HepG2 (cell line): ENCODE measurements around the gene EFNA2. TPM values are rescaled to one million over a fixed set of nuclear protein-coding genes. Genes with fewer than 3 reads are reported as not detected.

Experiments used
- BHLHE40 ChIP-seq: IDR thresholded peaks from 2 replicates; pipeline ENCODE4 v1.6.1; 2011; ENCODE audit warnings: low read length, improper control_type of control experiment
- FOXA3 ChIP-seq: IDR thresholded peaks from 2 replicates; pipeline ENCODE4 v1.6.1; 2016; ENCODE audit warnings: missing genetic modification reagents, missing compliant biosample characterization
- JARID2 ChIP-seq: sonication (generic); formaldehyde crosslinking; IDR thresholded peaks from 2 replicates; pipeline ENCODE4 v1.8.1; 2023; ENCODE audit warnings: missing genetic modification reagents, inconsistent platforms; ENCODE audit not compliant: insufficient replicate concordance
- KDM5B ChIP-seq: sonication (generic); formaldehyde crosslinking; IDR thresholded peaks from 2 replicates; pipeline ENCODE4 v1.4.0; 2020; ENCODE audit warnings: missing genetic modification reagents, mild to moderate bottlenecking, borderline replicate concordance
- PHF21A ChIP-seq: sonication (generic); formaldehyde crosslinking; IDR thresholded peaks from 2 replicates; pipeline ENCODE4 v1.5.0; 2020; ENCODE audit warnings: mild to moderate bottlenecking, missing genetic modification reagents
- POLR2A ChIP-seq, 2 experiments: IDR thresholded peaks; 2 replicates each; pipeline ENCODE4 v1.6.1; 2011; ENCODE audit warnings: low read depth in 2 of 2, low read length in 2 of 2, mild to moderate bottlenecking in 1 of 2, moderate library complexity in 1 of 2; ENCODE audit not compliant: insufficient read depth in 1 of 2
- SSRP1 ChIP-seq: IDR thresholded peaks from 2 replicates; pipeline ENCODE4 v1.6.1; 2016; ENCODE audit warnings: control low read depth
- THAP11 ChIP-seq: IDR thresholded peaks from 2 replicates; pipeline ENCODE4 v1.6.1; 2016; ENCODE audit warnings: missing biosample characterization, missing genetic modification reagents
- YEATS2 ChIP-seq: sonication (generic); formaldehyde crosslinking; IDR thresholded peaks from 2 replicates; pipeline ENCODE4 v1.4.0; 2020; ENCODE audit warnings: missing genetic modification reagents, borderline replicate concordance
- ZNF17 ChIP-seq: sonication (generic); formaldehyde crosslinking; IDR thresholded peaks from 2 replicates; pipeline ENCODE4 v1.5.0; 2020; ENCODE audit warnings: mild to moderate bottlenecking, missing genetic modification reagents
- ZNF646 ChIP-seq: sonication (generic); formaldehyde crosslinking; IDR thresholded peaks from 2 replicates; pipeline ENCODE4 v1.9.0; 2021; ENCODE audit warnings: mild to moderate bottlenecking, missing genetic modification reagents
- ZNF691 ChIP-seq: sonication (generic); formaldehyde crosslinking; IDR thresholded peaks from 2 replicates; pipeline ENCODE4 v1.4.0; 2020; ENCODE audit warnings: missing genetic modification reagents, low read depth, mild to moderate bottlenecking, borderline replicate concordance
- ZNF776 ChIP-seq: sonication (generic); formaldehyde crosslinking; IDR thresholded peaks from 2 replicates; pipeline ENCODE4 v1.4.0; 2020; ENCODE audit warnings: mild to moderate bottlenecking, missing genetic modification reagents
- ZNF790 ChIP-seq: sonication (generic); formaldehyde crosslinking; IDR thresholded peaks from 2 replicates; pipeline ENCODE4 v1.8.0; 2022; ENCODE audit warnings: missing genetic modification reagents, mild to moderate bottlenecking, borderline replicate concordance
- ZSCAN22 ChIP-seq: sonication (generic); formaldehyde crosslinking; IDR thresholded peaks from 2 replicates; pipeline ENCODE4 v1.4.0; 2020; ENCODE audit warnings: mild to moderate bottlenecking, missing genetic modification reagents
- polyA plus RNA-seq, 8 experiments: library from polyadenylated mRNA; depleted of rRNA in 3 of 8; stranded (reverse) in 7 of 8; unstranded in 1 of 8; fragments of >200 nt; fragmentation: Illumina TruSeq in 4 of 8; extraction: Trizol in 4 of 8; gene quantifications; 2 replicates each; pipeline versions ENCODE4 v1.2.1 to v1.2.3, GENCODE V29; 2011 to 2016; ENCODE audit warnings: low read depth in 4 of 8, missing spikeins in 1 of 8, mixed read lengths in 1 of 8; ENCODE audit not compliant: insufficient read depth in 1 of 8
- total RNA-seq, 5 experiments: library from RNA; depleted of rRNA; stranded (reverse); fragments of >200 nt; fragmentation: Illumina TruSeq; extraction: Trizol; gene quantifications; 2 replicates each; pipeline ENCODE4 v1.2.3, GENCODE V29; 2016; ENCODE audit warnings: low read depth in 1 of 5
- TF ChIP-seq, protein P1 (sequence below): sonication (generic); formaldehyde crosslinking; IDR thresholded peaks from 2 replicates; pipeline ENCODE4 v1.4.0; 2020; ENCODE audit warnings: missing genetic modification reagents
- TF ChIP-seq, protein P2 (sequence below): sonication (generic); formaldehyde crosslinking; IDR thresholded peaks from 2 replicates; pipeline ENCODE4 v1.5.1; 2020; ENCODE audit warnings: mild to moderate bottlenecking, missing genetic modification reagents, borderline replicate concordance

EFNA2 gene
- total and polyA plus RNA-seq, 2 of the 13 experiments (the other 11 are each of a cell fraction or from before 2014, with no cell fraction given) = 6.0 to 9.9 TPM

DNA sequence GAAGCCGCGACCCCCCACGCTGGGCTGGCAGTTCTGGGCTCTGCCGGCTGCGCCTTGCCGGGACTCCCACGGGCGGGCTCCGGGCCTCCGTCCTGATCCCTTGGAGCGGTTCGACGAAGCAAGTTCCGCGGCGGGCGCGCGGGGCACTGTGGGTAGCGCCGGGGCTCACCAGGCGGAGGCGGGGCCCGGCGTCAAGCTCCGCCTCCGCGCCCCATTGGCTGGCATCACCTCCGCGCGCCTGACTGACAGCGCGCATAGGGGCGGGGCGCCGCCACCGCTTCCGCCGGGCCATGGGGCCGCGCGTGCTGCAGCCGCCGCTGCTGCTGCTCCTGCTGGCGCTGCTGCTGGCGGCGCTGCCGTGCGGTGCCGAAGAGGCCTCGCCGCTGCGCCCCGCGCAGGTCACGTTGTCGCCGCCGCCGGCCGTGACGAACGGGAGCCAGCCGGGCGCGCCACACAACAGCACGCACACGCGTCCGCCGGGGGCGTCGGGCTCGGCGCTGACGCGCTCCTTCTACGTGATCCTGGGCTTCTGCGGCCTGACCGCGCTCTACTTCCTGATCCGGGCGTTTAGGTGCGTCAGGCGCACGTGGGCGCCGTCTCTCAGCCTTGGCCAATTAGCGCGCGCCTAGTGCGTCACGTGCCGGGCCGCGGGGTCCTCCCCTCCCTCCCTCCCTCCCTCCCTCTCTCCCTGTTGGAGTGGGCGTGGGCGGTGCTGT, 10.3 kb upstream of the EFNA2 start, which contains the start of gene FAM174C (continued):
- TF ChIP-seq ZNF646 = no peak
- TF ChIP-seq, protein P1, sequence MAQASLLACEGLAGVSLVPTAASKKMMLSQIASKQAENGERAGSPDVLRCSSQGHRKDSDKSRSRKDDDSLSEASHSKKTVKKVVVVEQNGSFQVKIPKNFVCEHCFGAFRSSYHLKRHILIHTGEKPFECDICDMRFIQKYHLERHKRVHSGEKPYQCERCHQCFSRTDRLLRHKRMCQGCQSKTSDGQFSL (CRISPR knock-in tag) = no peak
- no peak for TF ChIP-seq ZNF17
- TF ChIP-seq THAP11 (CRISPR knock-in tag) = peak; percentile 89
- TF ChIP-seq JARID2 (CRISPR knock-in tag) = no peak
- peak in 1 of 2 experiments; percentile 89; a peak in 2 of 4 replicates for TF ChIP-seq POLR2A (IDR thresholded peaks at IDR 0.05; ENCODE audit: insufficient read depth in 1 of 2, low read depth in 2 of 2, low read length in 2 of 2)
- TF ChIP-seq YEATS2 (CRISPR knock-in tag) = peak; percentile 63; the same call in 1 of the 2 replicates
- TF ChIP-seq, protein P2, sequence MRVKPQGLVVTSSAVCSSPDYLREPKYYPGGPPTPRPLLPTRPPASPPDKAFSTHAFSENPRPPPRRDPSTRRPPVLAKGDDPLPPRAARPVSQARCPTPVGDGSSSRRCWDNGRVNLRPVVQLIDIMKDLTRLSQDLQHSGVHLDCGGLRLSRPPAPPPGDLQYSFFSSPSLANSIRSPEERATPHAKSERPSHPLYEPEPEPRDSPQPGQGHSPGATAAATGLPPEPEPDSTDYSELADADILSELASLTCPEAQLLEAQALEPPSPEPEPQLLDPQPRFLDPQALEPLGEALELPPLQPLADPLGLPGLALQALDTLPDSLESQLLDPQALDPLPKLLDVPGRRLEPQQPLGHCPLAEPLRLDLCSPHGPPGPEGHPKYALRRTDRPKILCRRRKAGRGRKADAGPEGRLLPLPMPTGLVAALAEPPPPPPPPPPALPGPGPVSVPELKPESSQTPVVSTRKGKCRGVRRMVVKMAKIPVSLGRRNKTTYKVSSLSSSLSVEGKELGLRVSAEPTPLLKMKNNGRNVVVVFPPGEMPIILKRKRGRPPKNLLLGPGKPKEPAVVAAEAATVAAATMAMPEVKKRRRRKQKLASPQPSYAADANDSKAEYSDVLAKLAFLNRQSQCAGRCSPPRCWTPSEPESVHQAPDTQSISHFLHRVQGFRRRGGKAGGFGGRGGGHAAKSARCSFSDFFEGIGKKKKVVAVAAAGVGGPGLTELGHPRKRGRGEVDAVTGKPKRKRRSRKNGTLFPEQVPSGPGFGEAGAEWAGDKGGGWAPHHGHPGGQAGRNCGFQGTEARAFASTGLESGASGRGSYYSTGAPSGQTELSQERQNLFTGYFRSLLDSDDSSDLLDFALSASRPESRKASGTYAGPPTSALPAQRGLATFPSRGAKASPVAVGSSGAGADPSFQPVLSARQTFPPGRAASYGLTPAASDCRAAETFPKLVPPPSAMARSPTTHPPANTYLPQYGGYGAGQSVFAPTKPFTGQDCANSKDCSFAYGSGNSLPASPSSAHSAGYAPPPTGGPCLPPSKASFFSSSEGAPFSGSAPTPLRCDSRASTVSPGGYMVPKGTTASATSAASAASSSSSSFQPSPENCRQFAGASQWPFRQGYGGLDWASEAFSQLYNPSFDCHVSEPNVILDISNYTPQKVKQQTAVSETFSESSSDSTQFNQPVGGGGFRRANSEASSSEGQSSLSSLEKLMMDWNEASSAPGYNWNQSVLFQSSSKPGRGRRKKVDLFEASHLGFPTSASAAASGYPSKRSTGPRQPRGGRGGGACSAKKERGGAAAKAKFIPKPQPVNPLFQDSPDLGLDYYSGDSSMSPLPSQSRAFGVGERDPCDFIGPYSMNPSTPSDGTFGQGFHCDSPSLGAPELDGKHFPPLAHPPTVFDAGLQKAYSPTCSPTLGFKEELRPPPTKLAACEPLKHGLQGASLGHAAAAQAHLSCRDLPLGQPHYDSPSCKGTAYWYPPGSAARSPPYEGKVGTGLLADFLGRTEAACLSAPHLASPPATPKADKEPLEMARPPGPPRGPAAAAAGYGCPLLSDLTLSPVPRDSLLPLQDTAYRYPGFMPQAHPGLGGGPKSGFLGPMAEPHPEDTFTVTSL (CRISPR knock-in tag) = no peak
- TF ChIP-seq ZNF776 (CRISPR knock-in tag) = peak; percentile 97
- TF ChIP-seq FOXA3 (CRISPR knock-in tag) = 0 out of 2 replicates have a peak, but pooled peaks have one; percentile 4
- TF ChIP-seq ZSCAN22 (CRISPR knock-in tag) = no peak
- TF ChIP-seq ZNF790 = no peak
- 0 out of 2 replicates have a peak, but pooled peaks have one; percentile 72 for TF ChIP-seq SSRP1 (CRISPR knock-in tag)
- no peak for TF ChIP-seq ZNF691
- TF ChIP-seq BHLHE40 = peak; percentile 94
- peak; percentile 46; the same call in 1 of the 2 replicates for TF ChIP-seq PHF21A (CRISPR knock-in tag)
- TF ChIP-seq KDM5B (CRISPR knock-in tag) = peak; percentile 77
